ENCODE data around the gene CCDC57. TPM values are rescaled to one million over a fixed set of nuclear protein-coding genes. Genes with fewer than 3 reads are reported as not detected.

Gene CCDC57
- total RNA-seq, 2 experiments from 2014 or later = 129 to 135 TPM

DNA sequence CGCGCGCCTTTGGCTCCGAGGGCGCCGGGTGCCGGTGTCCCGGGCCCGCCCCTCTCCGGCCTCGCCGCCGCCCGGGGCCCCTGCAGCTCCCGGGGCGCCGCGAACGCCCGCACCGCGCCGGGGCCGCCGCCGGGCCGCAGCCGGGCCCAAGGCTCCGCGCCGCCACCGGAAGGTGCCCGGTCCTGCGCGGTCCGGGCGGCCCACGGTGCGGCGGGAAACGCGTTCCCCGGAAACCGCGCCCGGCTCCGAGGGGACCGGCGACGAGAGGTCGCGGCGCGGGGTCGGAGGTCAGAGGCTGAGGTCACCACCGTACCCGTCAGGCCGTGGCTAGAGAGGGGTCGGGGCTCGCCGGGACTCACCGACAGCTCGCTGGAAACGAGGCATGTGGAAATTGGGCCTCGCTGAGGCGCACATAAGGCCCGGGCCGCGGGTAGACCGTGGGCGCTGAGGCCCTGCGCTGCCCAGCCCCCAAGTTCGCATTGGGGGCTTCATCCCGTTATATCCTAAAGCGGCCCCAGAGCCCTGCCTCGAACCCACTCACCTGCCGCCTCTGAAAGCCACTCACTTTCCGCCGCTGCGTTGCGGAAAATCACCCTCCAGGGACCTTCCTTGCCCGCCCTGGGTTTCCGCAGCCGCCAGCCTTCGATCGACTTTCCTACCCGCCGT, 146.9 kb downstream of the CCDC57 start, which contains the start of gene DUS1L:
Gene DUS1L, minus strand, starts transcription at position 167 of the 666 bp plus-strand sequence. CDS start 745 bp downstream, outside the sequence.
- H3K36me3 ChIP-seq (ENCODE audit: insufficient read depth, low read length) = peaks cover 18% of the 10 kb centered on the region
- no peaks in the 10 kb centered on the region for H3K9me3 Mint-ChIP-seq
- peak within 1 kb of the TSS; percentile 81 for H3K4me3 ChIP-seq (ENCODE audit: low read length)
- ATAC-seq (ENCODE audit: poor library complexity) (peak; percentile 88), DNase-seq (peak; percentile 43 to 89 (median 66))
- no peaks in the 10 kb centered on the region for H3K36me3 Mint-ChIP-seq (ENCODE audit: low read depth)
- ChIA-PET CTCF (interaction anchor here (1.0 to 1.7 kb wide), 3 partner anchors 35 to 106 kb away, joined by 3 to 7 read pairs (median 3); no protein-coding TSS in a partner anchor), POLR2A (interaction anchor here (0.6 to 3.0 kb wide), 13 partner anchors 11 to 238 kb away, joined by 3 to 17 read pairs (median 4); partner anchors contain the start of genes DCXR, FASN, GPS1 and RAC3)
- H3K27ac ChIP-seq (ENCODE audit: low read depth in 1 of 2, low read length in 2 of 2) = peak within 1 kb of the TSS; percentile 65 to 85
- H3K27me3 Mint-ChIP-seq = no peaks in the 10 kb centered on the region
- H3K27me3 ChIP-seq (ENCODE audit: control insufficient read depth in 1 of 2, insufficient read depth in 2 of 2, low read length in 2 of 2) = no peaks in the 10 kb centered on the region
- TF ChIP-seq, protein P1, sequence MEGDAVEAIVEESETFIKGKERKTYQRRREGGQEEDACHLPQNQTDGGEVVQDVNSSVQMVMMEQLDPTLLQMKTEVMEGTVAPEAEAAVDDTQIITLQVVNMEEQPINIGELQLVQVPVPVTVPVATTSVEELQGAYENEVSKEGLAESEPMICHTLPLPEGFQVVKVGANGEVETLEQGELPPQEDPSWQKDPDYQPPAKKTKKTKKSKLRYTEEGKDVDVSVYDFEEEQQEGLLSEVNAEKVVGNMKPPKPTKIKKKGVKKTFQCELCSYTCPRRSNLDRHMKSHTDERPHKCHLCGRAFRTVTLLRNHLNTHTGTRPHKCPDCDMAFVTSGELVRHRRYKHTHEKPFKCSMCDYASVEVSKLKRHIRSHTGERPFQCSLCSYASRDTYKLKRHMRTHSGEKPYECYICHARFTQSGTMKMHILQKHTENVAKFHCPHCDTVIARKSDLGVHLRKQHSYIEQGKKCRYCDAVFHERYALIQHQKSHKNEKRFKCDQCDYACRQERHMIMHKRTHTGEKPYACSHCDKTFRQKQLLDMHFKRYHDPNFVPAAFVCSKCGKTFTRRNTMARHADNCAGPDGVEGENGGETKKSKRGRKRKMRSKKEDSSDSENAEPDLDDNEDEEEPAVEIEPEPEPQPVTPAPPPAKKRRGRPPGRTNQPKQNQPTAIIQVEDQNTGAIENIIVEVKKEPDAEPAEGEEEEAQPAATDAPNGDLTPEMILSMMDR (IDR thresholded peaks at IDR 0.05) = no peak
- peak within 1 kb of the TSS; percentile 88 for H3K27ac Mint-ChIP-seq
- H3K4me1 ChIP-seq (ENCODE audit: insufficient read depth, low read length) = peaks cover 34% of the 10 kb centered on the region
- H3K4me1 Mint-ChIP-seq (ENCODE audit: low read depth) = peaks cover 9% of the 10 kb centered on the region
- H3K9me3 ChIP-seq (ENCODE audit: control insufficient read depth in 1 of 2, insufficient read depth in 1 of 2, low read length in 2 of 2) = no peaks in the 10 kb centered on the region
- intact Hi-C loops (cut with DNase I, micrococcal nuclease) = loop anchor here (1.0 to 2.0 kb wide), 3 partner anchors 14 to 33 kb away; partner anchors contain the start of genes GPS1 (in 2 of the 2), RFNG (in 2 of the 2) and FASN (in 1 of the 2)
- peak within 1 kb of the TSS; percentile 89 for H3K4me3 Mint-ChIP-seq

DNA sequence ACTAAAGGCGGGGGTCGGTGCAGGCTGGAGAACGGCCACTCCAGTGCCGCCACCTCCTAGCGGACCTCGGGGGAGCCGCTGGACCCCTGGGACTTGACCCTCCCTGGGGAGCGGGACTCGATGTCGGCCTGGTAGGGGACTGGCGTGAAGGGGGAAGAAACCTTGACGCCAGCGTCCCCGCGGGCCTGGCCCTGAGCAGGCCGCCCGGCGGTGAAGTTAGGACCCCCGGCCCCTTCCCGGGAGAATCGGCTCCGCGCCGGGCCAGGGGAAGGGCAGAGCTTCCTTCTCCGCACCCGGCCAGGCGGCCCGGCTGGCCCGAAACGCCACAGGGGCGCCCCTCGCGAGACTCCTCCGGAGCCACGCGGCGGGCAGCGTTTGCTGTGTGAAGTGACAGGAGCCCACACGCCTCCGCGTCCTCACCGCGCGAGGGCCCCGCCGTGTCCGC, 147.4 kb downstream of the CCDC57 start:
- no peaks in the 10 kb centered on the region for H3K27me3 Mint-ChIP-seq
- Histone ChIP-seq H3K27me3 (ENCODE audit: control insufficient read depth in 1 of 2, insufficient read depth in 2 of 2, low read length in 2 of 2) (no peaks in the 10 kb centered on the region), H3K9me3 (ENCODE audit: control insufficient read depth in 1 of 2, insufficient read depth in 1 of 2, low read length in 2 of 2) (no peaks in the 10 kb centered on the region), H3K27ac (ENCODE audit: low read depth in 1 of 2, low read length in 2 of 2) (peak overlapping the region; percentile 30 to 35), H3K4me1 (ENCODE audit: insufficient read depth, low read length) (peaks cover 34% of the 10 kb centered on the region), H3K36me3 (ENCODE audit: insufficient read depth, low read length) (peaks cover 24% of the 10 kb centered on the region), H3K4me3 (ENCODE audit: low read length) (peak overlapping the region; percentile 81)
- no peaks in the 10 kb centered on the region for H3K9me3 Mint-ChIP-seq
- ATAC-seq (ENCODE audit: poor library complexity) = peak; percentile 63
- TF ChIP-seq, protein P1 (IDR thresholded peaks at IDR 0.05) = no peak
- H3K36me3 Mint-ChIP-seq (ENCODE audit: low read depth) = peaks cover 2% of the 10 kb centered on the region
- CTCF ChIA-PET = interaction anchor here (1.0 kb wide), 1 partner anchor 34 kb away, joined by 3 read pairs; no protein-coding TSS in a partner anchor
- no peak overlapping the region for H3K27ac Mint-ChIP-seq
- POLR2A ChIA-PET = interaction anchor here (0.7 to 3.0 kb wide), 8 partner anchors 13 to 238 kb away, joined by 3 to 17 read pairs (median 5); partner anchors contain the start of genes FASN, GPS1, RAC3 and RFNG
- intact Hi-C loops (cut with DNase I, micrococcal nuclease) = loop anchor here (1.0 to 2.0 kb wide), 2 partner anchors 14 kb away; partner anchors contain the start of genes GPS1 (in 2 of the 2) and RFNG (in 2 of the 2)
- peak in 4 of 14 experiments; percentile 19 to 48 (median 32) for DNase-seq
- H3K4me3 Mint-ChIP-seq = peak overlapping the region; percentile 58
- H3K4me1 Mint-ChIP-seq (ENCODE audit: low read depth) = peaks cover 9% of the 10 kb centered on the region

DNA sequence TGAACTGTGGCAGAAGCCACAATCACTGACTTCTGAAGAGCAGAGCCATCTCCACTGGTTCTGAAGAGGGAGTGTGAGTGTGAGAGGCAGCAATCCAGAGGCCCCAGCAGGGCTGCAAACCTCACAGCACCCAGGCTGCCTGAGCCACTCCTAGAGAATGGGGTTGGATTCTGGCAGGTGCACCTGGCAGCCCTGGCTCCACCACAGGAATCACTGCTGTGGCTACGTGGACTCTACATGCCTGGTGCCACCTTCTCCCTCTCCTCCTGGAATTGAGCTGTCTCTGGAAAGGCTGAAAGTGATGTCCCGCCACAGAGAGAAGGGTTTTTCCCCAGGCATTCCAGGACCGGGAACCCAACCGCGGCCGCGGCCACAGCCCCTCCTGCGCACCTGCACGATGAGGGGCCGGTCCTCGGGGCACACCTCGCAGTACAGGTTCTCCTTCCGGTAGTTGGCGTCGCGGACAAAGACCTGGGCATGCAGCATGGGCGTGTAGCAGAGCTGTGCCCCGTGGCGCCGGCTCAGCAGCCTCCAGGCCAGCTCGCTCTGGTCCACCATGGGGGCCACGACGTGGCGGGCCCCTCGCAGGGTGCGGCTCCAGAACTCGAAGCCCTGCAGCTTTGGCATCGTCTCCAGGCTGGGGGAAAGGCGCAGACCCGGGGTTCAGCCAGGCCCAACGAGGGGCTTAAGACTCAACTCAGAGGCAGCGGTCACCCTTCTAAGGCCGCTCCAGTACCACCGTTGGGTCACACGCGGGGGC, 148.0 kb downstream of the CCDC57 start:
- Histone ChIP-seq H3K27me3 (ENCODE audit: control insufficient read depth in 1 of 2, insufficient read depth in 2 of 2, low read length in 2 of 2) (no peaks in the 10 kb centered on the region), H3K4me3 (ENCODE audit: low read length) (peak overlapping the region; percentile 81), H3K9me3 (ENCODE audit: control insufficient read depth in 1 of 2, insufficient read depth in 1 of 2, low read length in 2 of 2) (no peaks in the 10 kb centered on the region), H3K4me1 (ENCODE audit: insufficient read depth, low read length) (peaks cover 34% of the 10 kb centered on the region), H3K36me3 (ENCODE audit: insufficient read depth, low read length) (peaks cover 30% of the 10 kb centered on the region), H3K27ac (ENCODE audit: low read depth in 1 of 2, low read length in 2 of 2) (peak overlapping the region; percentile 30 to 35)
- intact Hi-C loops (cut with DNase I, micrococcal nuclease) = loop anchor here (1.0 to 2.0 kb wide), 2 partner anchors 13 to 14 kb away; partner anchors contain the start of genes GPS1 (in 2 of the 2) and RFNG (in 2 of the 2)
- Mint-ChIP-seq H3K4me1 (ENCODE audit: low read depth) (peaks cover 9% of the 10 kb centered on the region), H3K9me3 (no peaks in the 10 kb centered on the region), H3K36me3 (ENCODE audit: low read depth) (peaks cover 6% of the 10 kb centered on the region), H3K27ac (peak overlapping the region; percentile 47), H3K4me3 (peak overlapping the region; percentile 58), H3K27me3 (no peaks in the 10 kb centered on the region)
- ATAC-seq (ENCODE audit: poor library complexity) (no peak), DNase-seq (no peak)
- TF ChIP-seq, protein P1 (IDR thresholded peaks at IDR 0.05) = no peak
- ChIA-PET CTCF (interaction anchor here (1.0 kb wide), 1 partner anchor 34 kb away, joined by 3 read pairs; no protein-coding TSS in a partner anchor), POLR2A (interaction anchor here (0.7 to 3.0 kb wide), 8 partner anchors 12 to 239 kb away, joined by 3 to 17 read pairs (median 5); partner anchors contain the start of genes FASN, GPS1, RAC3 and RFNG)

All from CD4-positive, alpha-beta T cell (primary cell).